CD1c-positive myeloid dendritic cell (primary cell): ENCODE measurements around the gene RAPGEF5.

Source experiments
- DNase-seq: peaks from one replicate; pipeline ENCODE4 v3.0.0-alpha.2; 2016; ENCODE audit errors: extremely low spot score

The RAPGEF5 gene

DNA sequence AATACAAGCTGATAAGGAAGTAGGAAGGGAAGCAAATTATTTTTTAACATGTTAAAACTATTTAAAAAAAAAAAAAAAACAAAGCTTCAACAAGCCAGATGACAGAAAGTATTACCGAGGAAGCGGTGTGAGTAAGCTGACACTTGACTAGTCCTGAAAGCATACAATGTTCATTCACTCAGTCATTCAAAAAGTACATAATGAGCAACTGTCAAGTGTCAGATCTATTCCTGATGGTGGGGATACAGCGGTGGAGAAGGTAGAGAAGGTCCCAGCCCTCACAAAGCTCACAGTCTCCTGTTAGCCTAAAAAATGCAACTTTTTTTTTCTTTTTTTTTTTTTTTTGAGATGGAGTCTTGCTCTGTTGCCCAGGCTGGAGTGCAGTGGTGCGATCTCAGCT, 40.0 kb downstream of the RAPGEF5 start:
- DNase-seq = no peak

DNA sequence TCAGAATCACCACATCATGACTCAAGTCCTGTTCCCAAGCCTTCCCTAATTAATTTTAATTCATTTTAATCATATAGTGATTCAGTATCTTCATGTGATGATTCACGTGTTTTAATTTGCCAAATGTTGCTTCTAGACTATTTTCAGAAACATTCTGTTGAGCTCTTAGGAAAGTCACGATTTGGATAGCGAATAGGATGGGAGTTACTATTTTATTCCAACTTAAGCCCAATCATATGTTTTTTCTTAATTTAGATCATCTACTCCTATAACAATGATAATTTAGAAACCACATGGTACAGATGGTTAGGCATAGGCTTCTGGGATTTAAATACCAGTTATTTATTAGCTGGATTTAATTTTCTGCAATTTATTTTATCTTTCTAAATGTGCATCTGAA, 49.1 kb downstream of the RAPGEF5 start:
- DNase-seq = no peak

DNA sequence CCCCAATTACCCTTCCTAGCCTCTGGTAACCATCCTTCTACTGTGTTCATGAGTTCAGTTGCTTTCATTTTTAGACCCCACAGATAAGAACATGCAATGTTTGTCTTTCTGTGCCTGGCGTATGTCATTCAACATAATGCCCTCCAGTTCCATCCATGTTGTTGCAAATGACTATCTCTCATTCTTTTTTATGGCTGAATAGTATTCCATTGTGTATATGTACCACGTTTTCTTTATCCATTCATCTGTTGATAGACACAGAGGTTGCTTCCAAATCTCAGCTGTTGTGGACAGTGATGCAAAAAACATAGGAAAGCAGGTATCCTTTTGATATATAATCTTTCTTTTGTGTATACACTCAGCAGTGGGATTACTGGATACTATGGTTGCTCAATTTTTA, 51.2 kb downstream of the RAPGEF5 start:
- no peak for DNase-seq

- no peak for DNase-seq
Measured at GRCh38 chr7:22302951-22303423, 54.0 kb downstream of the RAPGEF5 start.

GRCh38 chr7:22302193-22302592, 54.8 kb downstream of the RAPGEF5 start:
- no peak for DNase-seq

- no peak for DNase-seq
Measured at GRCh38 chr7:22301790-22302189, 55.2 kb downstream of the RAPGEF5 start.

DNA sequence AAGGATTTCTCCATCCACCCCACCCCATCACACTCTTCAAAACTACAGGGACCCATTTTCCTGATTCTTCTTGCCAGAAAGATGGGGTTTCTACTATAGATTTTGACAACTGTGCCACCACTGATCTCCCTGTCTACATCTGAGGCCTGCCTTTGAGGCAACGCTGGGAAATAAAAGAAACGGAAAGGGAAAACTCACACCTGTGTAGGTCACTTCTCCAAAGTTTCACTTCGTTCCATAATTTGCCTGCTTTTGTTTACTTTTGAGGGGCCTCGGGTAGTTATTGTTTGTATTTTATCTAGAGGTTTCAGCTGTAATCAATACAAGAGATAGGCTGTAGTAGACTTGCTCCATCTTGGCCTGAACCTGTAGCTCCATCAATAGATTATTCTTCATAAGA, 56.1 kb downstream of the RAPGEF5 start:
- DNase-seq = no peak

- DNase-seq = no peak
Measured at GRCh38 chr7:22296916-22297315, 60.0 kb downstream of the RAPGEF5 start.

GRCh38 chr7:22296265-22296566, 60.7 kb downstream of the RAPGEF5 start:
- DNase-seq = no peak

DNA sequence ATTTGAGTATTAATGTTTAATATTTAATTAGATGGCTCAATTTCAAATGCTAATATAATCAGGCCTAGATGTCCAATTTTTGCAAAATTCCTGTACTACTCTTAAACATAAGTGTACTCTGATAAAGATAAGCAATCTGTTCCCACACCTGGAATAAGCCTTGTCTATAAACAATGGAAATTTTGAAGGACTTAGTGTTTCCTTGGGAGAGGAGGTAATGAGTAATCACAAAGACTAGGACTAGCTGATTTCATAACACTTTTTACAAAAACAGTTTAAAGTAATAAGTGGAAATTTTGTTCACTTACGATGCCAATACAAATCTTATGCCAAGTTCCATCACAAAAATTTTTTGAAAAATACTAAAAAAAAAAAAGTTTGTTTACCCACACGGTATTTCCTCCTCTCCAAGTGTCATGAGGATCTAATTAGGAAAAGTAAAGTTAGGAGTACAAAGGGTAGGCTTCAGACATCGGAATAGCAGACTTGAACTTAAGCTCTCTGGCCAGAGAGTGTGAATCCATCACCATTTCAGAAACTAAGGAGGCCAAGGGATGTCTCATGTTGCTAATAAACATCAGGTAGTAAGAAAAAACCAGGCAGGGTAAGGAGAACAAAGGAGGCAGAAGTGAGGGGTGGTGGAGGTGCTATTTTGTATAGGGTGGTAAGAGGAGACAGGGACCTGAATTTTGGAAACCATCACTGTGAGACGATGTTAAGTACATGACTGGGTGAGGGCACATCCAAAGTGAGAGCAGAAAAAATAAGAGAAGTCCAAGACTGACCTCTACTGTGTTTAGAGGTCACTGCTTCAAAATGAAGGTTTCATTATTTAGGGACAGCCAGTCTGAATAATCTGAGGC, 61.3 kb downstream of the RAPGEF5 start:
- DNase-seq = no peak

DNA sequence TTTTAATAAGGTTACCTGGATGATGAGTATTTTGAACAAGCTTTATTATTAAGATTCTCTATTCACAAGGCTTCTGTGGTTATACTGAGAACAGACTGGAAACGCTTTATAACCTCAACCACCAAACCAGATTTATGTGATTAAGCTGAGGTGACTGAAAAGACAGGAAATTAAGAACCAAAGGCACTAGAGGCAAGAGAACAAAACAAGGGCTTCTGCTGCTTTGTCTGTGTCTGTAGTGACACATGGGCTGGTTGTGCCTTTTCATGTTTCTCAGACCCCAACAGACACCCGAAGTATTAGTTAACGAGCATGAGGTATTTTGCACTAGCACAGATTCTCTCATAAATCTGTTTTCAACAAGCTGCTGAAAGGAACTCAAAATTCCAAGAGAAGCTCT, 64.4 kb downstream of the RAPGEF5 start:
- DNase-seq = no peak

DNA sequence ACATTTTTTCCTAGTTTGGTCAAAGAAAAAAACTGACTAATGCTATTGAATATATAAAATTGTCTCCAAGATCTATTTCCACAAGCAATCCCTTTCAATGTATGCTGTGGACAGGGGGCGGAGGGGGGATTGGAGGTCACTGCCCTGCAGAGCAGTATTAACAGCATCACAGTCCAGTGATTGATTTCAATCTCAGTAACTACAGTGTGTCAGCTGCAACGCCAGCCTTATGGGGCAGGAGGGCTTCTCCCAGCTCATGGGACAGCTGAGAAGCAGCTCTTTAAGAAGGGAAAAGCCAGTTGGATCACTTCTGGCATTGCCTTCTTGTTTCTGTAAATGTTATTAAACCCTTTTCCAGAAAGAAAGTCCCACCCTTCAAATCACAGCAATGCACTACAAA, 65.0 kb downstream of the RAPGEF5 start:
- DNase-seq = no peak

GRCh38 chr7:22288202-22288601, 68.8 kb downstream of the RAPGEF5 start:
- no peak for DNase-seq

DNA sequence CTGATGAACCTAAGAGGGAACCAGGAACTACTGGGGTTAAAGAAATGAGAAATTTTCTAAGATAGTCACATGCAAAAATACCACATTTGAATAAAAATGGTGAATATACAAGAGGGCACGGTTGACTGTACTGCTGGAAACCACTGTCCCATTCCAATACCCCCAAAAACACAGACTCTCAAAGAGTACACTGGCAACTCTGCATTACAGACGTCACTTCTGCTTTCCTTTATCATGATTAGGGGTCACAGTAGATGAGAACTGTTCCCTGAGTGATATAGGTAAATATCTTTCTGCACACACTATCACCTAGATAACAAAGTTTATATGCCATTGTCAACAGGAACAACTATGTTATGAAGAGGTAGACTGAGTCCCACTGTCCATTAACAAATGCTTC, 69.5 kb downstream of the RAPGEF5 start:
- DNase-seq = no peak

GRCh38 chr7:22286436-22286835, 70.5 kb downstream of the RAPGEF5 start:
- DNase-seq = no peak

DNA sequence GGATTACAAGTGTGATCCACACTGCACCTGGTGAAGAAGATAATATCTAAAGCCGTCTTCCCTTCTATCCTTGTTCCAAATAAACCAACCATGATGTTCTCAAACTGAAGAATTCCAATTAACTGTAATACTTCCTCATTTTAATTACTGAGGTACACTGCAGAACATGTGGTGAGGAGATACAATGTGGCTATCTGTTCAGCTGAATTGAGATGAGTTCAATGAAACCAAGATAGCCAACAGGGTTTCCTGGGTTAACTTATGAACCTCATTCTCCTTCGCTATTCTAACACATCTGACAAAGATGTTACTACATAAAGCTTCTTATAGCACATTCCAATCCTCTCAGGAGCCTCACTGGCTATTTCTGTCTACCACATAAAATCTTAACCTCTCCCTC, 75.5 kb downstream of the RAPGEF5 start:
- no peak for DNase-seq

DNA sequence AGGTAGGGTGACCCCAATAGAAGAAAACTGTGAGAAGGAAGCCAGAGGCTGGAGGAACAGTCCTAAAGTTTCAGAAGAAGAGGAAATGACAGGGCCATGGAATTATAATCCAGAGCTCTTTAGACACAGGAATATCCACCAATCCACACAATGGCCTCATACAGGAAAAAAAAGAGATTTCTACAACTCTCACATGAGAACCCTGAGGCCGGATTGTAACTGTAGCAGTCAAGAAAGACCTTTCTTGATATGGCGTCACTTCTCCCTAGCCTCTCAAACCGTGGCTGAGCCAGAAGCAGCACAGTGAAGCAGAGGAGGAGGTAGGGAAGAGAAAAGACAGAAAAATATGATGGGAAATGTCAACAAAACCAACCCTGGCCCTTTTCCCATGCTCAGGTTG, 76.9 kb downstream of the RAPGEF5 start:
- no peak for DNase-seq

- no peak for DNase-seq
Measured at GRCh38 chr7:22278660-22279059, 78.3 kb downstream of the RAPGEF5 start.

DNA sequence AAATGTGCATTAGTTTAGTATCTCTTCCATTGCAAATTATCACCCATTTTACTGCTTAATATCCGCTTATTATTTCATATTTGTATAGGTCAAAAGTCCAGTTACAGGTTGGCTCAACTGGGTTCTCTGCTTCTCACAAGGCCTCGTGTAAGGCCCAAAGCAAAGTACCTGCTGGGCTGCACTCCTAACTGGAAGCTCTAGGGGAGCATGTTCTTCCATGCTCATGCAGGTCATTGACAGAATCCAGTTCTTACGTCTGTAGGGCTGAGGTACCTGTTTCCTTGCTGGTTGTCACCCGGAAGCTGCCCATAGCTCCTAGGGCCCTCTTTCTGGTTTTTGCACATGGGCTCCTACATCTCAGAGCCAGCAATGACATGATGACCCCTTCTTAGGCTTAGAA, 79.6 kb downstream of the RAPGEF5 start:
- DNase-seq = no peak

DNA sequence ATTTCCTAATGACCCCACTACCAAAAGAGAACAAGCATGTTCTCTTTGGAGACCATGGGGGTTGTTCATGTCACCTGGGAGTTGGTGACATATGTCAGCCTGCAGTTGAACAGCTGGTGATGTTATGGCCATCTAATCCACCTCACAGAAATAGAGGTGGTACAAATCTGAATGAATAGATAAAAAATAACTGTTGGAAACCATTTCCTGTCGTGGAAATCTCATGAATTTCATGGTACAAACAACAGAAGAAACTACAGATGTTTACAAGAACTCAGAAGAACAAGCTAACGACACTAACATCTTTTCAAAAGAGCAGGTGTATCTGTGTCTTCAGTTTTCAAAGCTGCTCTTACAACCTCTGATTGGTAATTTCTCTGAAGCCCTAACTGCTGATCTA, 81.3 kb downstream of the RAPGEF5 start:
- DNase-seq = no peak

- no peak for DNase-seq
Measured at GRCh38 chr7:22271311-22271710, 85.6 kb downstream of the RAPGEF5 start.

- no peak for DNase-seq
Measured at GRCh38 chr7:22270371-22270770, 86.6 kb downstream of the RAPGEF5 start.

GRCh38 chr7:22269963-22270362, 87.0 kb downstream of the RAPGEF5 start:
- DNase-seq = no peak

GRCh38 chr7:22268884-22269421, 88.0 kb downstream of the RAPGEF5 start:
- no peak for DNase-seq
